Measurements from ENCODE around the gene TESPA1. TPM values are rescaled to one million over a fixed set of nuclear protein-coding genes. Genes with fewer than 3 reads are reported as not detected.

The TESPA1 gene, protein sequence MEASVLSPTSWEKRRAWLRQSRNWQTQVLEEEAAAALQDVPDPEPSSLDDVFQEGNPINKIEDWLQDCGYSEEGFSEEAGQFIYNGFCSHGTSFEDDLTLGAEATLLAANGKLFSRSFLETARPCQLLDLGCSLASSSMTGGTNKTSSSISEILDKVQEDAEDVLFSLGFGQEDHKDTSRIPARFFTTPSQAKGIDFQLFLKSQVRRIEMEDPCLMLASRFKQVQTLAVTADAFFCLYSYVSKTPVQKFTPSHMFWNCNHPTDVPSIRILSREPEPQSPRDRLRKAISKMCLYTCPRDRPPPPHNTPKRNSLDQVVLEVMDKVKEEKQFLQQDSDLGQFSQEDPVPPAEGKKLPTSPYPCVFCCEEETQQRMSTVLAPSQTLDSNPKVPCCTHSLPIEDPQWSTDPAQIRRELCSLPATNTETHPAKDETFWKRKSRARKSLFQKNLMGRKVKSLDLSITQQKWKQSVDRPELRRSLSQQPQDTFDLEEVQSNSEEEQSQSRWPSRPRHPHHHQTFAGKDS
- polyA plus RNA-seq (0.08 TPM in 1 of 3 replicates, not detected in the others), polyA minus RNA-seq (not detected in 3 replicates)
- polyA plus RNA-seq (2011; ENCODE audit: low read depth) = not detected
- polyA plus RNA-seq (2011; cell fraction: cytosol; rRNA removed) = not detected in 2 replicates
- not detected in 2 replicates for polyA plus RNA-seq (2011; cell fraction: nucleus; rRNA removed)
- polyA plus RNA-seq (2012; ENCODE audit: low replicate concordance) = not detected in 2 replicates
- polyA minus RNA-seq (2011; cell fraction: cytosol; rRNA and poly(A)+ RNA removed) = not detected
- not detected in 2 replicates for polyA minus RNA-seq (2011; cell fraction: nucleus; rRNA and poly(A)+ RNA removed)

GRCh38 chr12:54984658-54985376 lies at the start of gene TESPA1:
Gene TESPA1 (minus strand): TSS chr12:54984762. CDS start chr12:54974562, 10,200 bp downstream.
- DNase-seq (ENCODE audit: low read depth, low spot score) = no peak
- H3K4me3 ChIP-seq (ENCODE audit: control insufficient read depth in 2 of 3, extremely low read depth in 1 of 3, insufficient read depth in 2 of 3, low read depth in 1 of 3, low read length in 3 of 3) = no peak within 1 kb of the TSS
- dilution Hi-C loops (cut with MboI; ENCODE audit: extremely low pct_ligation_motif_present, low sequenced_read_pairs) = no loop called here

GRCh38 chr12:55034218-55034617 lies 49.7 kb upstream of the TESPA1 start:
- Histone ChIP-seq H3K27me3 (ENCODE audit: control insufficient read depth, extremely low read depth, insufficient read depth, low read length) (no peaks in the 10 kb centered on the region), H3K4me1 (ENCODE audit: control insufficient read depth, extremely low read depth, insufficient read depth, low read length) (no peaks in the 10 kb centered on the region), H3K27ac (ENCODE audit: control insufficient read depth, insufficient read depth, low read length) (no peak overlapping the region), H3K4me2 (ENCODE audit: control insufficient read depth, extremely low read depth, insufficient read depth, low read depth, low read length) (no peak overlapping the region), H3K4me3 (ENCODE audit: control insufficient read depth in 2 of 3, extremely low read depth in 1 of 3, insufficient read depth in 2 of 3, low read depth in 1 of 3, low read length in 3 of 3) (no peak overlapping the region), H3K9me1 (ENCODE audit: control insufficient read depth, extremely low read depth, insufficient read depth, low read length) (no peaks in the 10 kb centered on the region), H2AFZ (ENCODE audit: control insufficient read depth, low read length) (no peak overlapping the region), H3K79me2 (ENCODE audit: control insufficient read depth, insufficient read depth, low read length) (no peaks in the 10 kb centered on the region), H3K9me3 (ENCODE audit: control insufficient read depth, low read depth, low read length) (no peaks in the 10 kb centered on the region), H4K20me1 (ENCODE audit: control insufficient read depth, extremely low read depth, insufficient read depth, low read length) (no peaks in the 10 kb centered on the region), H3K36me3 (ENCODE audit: control insufficient read depth in 2 of 2, extremely low read depth in 1 of 2, insufficient read depth in 2 of 2, low read length in 2 of 2) (no peaks in the 10 kb centered on the region), H3K9ac (ENCODE audit: control insufficient read depth, extremely low read depth, insufficient read depth, low read length) (no peak overlapping the region)
- FAIRE-seq (no peak), DNase-seq (ENCODE audit: low read depth, low spot score) (no peak)
- TF ChIP-seq, protein P1, sequence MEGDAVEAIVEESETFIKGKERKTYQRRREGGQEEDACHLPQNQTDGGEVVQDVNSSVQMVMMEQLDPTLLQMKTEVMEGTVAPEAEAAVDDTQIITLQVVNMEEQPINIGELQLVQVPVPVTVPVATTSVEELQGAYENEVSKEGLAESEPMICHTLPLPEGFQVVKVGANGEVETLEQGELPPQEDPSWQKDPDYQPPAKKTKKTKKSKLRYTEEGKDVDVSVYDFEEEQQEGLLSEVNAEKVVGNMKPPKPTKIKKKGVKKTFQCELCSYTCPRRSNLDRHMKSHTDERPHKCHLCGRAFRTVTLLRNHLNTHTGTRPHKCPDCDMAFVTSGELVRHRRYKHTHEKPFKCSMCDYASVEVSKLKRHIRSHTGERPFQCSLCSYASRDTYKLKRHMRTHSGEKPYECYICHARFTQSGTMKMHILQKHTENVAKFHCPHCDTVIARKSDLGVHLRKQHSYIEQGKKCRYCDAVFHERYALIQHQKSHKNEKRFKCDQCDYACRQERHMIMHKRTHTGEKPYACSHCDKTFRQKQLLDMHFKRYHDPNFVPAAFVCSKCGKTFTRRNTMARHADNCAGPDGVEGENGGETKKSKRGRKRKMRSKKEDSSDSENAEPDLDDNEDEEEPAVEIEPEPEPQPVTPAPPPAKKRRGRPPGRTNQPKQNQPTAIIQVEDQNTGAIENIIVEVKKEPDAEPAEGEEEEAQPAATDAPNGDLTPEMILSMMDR (optimal IDR thresholded peaks at IDR 0.05 in 1 of 3, IDR thresholded peaks at IDR 0.05 in 1 of 3, conservative IDR thresholded peaks at IDR 0.05 in 1 of 3; ENCODE audit: extremely low read depth in 1 of 3, insufficient read depth in 2 of 3, low read length in 3 of 3) = no peak
- TF ChIP-seq EZH2 (IDR thresholded peaks at IDR 0.05; ENCODE audit: low read length) = no peak
- dilution Hi-C loops (cut with MboI; ENCODE audit: extremely low pct_ligation_motif_present, low sequenced_read_pairs) = no loop called here

More at GRCh38 chr12:54984658-54985376, at the start of gene TESPA1:
- H2AFZ ChIP-seq (ENCODE audit: control insufficient read depth, low read length) = no peak within 1 kb of the TSS
- H3K9ac ChIP-seq (ENCODE audit: control insufficient read depth, extremely low read depth, insufficient read depth, low read length) = no peak within 1 kb of the TSS
- TF ChIP-seq, protein P1 (optimal IDR thresholded peaks at IDR 0.05 in 1 of 3, IDR thresholded peaks at IDR 0.05 in 1 of 3, conservative IDR thresholded peaks at IDR 0.05 in 1 of 3; ENCODE audit: extremely low read depth in 1 of 3, insufficient read depth in 2 of 3, low read length in 3 of 3) = no peak
- no peak for TF ChIP-seq EZH2 (IDR thresholded peaks at IDR 0.05; ENCODE audit: low read length)
- no peak for FAIRE-seq
- no peaks in the 10 kb centered on the region for H3K4me1 ChIP-seq (ENCODE audit: control insufficient read depth, extremely low read depth, insufficient read depth, low read length)
- no peak within 1 kb of the TSS for H3K27ac ChIP-seq (ENCODE audit: control insufficient read depth, insufficient read depth, low read length)
- no peaks in the 10 kb centered on the region for H4K20me1 ChIP-seq (ENCODE audit: control insufficient read depth, extremely low read depth, insufficient read depth, low read length)
- H3K9me1 ChIP-seq (ENCODE audit: control insufficient read depth, extremely low read depth, insufficient read depth, low read length) = no peaks in the 10 kb centered on the region
- no peaks in the 10 kb centered on the region for H3K9me3 ChIP-seq (ENCODE audit: control insufficient read depth, low read depth, low read length)
- H3K36me3 ChIP-seq (ENCODE audit: control insufficient read depth in 2 of 2, extremely low read depth in 1 of 2, insufficient read depth in 2 of 2, low read length in 2 of 2) = no peaks in the 10 kb centered on the region
- H3K79me2 ChIP-seq (ENCODE audit: control insufficient read depth, insufficient read depth, low read length) = no peaks in the 10 kb centered on the region
- H3K4me2 ChIP-seq (ENCODE audit: control insufficient read depth, extremely low read depth, insufficient read depth, low read depth, low read length) = no peak within 1 kb of the TSS
- H3K27me3 ChIP-seq (ENCODE audit: control insufficient read depth, extremely low read depth, insufficient read depth, low read length) = no peaks in the 10 kb centered on the region

Data from keratinocyte (primary cell).